Measurements from ENCODE around the gene PMAIP1.
"Not testable (repeated sequence)": the region's sequence is repeated elsewhere in the genome, so short reads cannot be mapped to it uniquely, and the experiment has no call there.

PMAIP1 gene

GRCh38 chr18:59874166-59874565 is 25.6 kb upstream of the PMAIP1 start:
- TF ChIP-seq, protein P1, sequence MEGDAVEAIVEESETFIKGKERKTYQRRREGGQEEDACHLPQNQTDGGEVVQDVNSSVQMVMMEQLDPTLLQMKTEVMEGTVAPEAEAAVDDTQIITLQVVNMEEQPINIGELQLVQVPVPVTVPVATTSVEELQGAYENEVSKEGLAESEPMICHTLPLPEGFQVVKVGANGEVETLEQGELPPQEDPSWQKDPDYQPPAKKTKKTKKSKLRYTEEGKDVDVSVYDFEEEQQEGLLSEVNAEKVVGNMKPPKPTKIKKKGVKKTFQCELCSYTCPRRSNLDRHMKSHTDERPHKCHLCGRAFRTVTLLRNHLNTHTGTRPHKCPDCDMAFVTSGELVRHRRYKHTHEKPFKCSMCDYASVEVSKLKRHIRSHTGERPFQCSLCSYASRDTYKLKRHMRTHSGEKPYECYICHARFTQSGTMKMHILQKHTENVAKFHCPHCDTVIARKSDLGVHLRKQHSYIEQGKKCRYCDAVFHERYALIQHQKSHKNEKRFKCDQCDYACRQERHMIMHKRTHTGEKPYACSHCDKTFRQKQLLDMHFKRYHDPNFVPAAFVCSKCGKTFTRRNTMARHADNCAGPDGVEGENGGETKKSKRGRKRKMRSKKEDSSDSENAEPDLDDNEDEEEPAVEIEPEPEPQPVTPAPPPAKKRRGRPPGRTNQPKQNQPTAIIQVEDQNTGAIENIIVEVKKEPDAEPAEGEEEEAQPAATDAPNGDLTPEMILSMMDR (conservative IDR thresholded peaks at IDR 0.05), result no peak
- H3K27ac ChIP-seq, result no peak overlapping the region

- TF ChIP-seq, protein P1 (conservative IDR thresholded peaks at IDR 0.05), result no peak
- H3K27ac ChIP-seq, result no peak overlapping the region
These were observed 23.5 kb upstream of the PMAIP1 start for GRCh38 chr18:59876310-59876626.

DNA sequence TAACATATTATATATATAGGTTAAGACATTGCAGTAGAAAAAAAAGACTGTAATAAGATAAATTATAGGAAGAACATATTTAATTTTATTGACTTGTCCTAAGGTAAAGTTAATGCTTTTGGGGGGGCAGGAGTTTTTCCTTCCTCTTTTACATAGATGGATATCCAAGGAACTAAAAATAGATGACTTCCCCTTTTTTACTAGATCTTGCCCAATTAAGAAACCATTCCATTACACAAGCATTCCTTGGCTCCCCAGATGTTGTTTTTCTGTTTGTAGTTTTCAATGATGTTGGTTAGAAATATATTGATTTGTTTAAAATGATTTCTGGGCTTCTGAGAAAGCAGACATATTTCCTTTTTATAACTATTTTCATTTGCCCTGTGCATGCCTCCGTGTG is 22.4 kb upstream of the PMAIP1 start:
- no peak overlapping the region for H3K27ac ChIP-seq
- TF ChIP-seq, protein P1 (conservative IDR thresholded peaks at IDR 0.05), result no peak

DNA sequence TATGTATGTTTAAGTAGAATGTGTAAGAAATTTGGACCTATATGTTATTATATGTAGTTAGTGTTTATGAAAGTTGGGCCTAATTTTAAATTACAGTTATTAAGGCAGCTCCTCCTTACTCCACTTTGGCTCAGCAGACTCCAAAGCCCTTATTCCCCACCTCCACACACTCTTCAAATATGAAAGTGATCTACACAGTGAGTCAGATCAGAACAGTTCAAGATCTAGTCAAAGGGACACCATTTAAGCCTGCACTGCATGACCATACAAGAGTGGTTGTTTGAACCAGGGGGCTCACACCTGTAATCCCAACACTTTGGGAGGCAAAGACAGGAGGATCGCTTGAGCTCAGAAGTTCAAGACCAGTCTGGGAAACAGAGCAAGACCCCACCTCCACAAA is 21.2 kb upstream of the PMAIP1 start:
- H3K27ac ChIP-seq, result no peak overlapping the region
- TF ChIP-seq, protein P1 (conservative IDR thresholded peaks at IDR 0.05), result no peak

- TF ChIP-seq, protein P1 (conservative IDR thresholded peaks at IDR 0.05), result no peak
- no peak overlapping the region for H3K27ac ChIP-seq
These were observed 17.8 kb upstream of the PMAIP1 start for GRCh38 chr18:59881728-59882656.

DNA sequence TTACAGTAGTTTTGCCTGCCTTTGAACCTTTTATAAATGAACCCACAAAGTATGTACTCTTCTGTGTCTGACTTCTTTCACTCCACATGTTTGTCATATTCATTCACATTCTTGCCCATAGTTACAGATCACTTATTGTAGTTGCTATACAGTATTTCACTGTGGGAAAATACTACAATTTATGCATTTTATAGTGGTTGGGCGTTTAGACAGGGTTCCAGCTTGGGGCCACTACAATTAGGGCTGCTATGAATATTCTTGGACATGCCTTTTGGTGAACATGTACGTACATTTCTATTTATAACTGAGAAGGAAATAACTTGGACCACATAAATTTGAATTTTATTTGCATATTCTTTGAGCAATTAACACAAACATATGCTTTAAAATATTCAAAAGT is 15.4 kb upstream of the PMAIP1 start:
- H3K27ac ChIP-seq, result no peak overlapping the region
- TF ChIP-seq, protein P1 (conservative IDR thresholded peaks at IDR 0.05), result no peak

- H3K27ac ChIP-seq, result no peak overlapping the region
- TF ChIP-seq, protein P1 (conservative IDR thresholded peaks at IDR 0.05), result no peak
These were observed 14.1 kb upstream of the PMAIP1 start for GRCh38 chr18:59885579-59886163.

DNA sequence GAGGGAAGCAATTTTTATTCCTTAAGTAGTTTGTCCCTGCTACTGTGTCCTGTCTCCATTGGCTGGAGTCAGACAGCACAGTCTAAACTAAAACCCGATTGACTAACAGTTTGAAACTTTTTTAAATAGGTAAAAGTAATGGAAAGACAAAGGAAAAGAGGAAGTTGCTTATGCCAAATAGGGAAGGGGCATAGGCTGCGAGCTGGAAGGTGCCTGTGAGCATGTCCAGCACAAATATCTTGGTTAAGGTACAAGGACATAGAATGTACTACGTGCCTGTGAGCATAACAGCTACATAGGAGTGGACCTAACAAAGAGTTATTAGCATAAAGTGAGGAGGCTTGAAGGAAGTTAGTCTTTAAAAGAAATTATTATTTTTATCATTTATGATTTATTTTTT is 13.4 kb upstream of the PMAIP1 start:
- H3K27ac ChIP-seq, result not testable (repeated sequence)

All from VCaP (cell line).